OCI-LY3 (cell line): Measurements from ENCODE around the gene MALAT1.

ENCODE experiments used
- H2AFZ ChIP-seq: fragments of 200-600, 300-600 bp; shearing (Covaris generic); 2 replicates; pipeline ENCODE4 v1.6.0; 2014; ENCODE audit warnings: antibody characterized with exemption, low read depth, low read length
- H3K27ac ChIP-seq: fragments of 200-600, 300-600 bp; sonication (generic); 2 replicates; pipeline ENCODE4 v1.5.1; 2014; ENCODE audit warnings: mild to moderate bottlenecking, low read length, moderate library complexity, mixed read lengths
- H3K27me3 ChIP-seq: fragments of 200-600, 300-600 bp; sonication (generic); 2 replicates; pipeline ENCODE4 v1.6.1; 2014; ENCODE audit warnings: low read depth, low read length, mixed read lengths
- H3K36me3 ChIP-seq: fragments of 200-600, 300-600 bp; sonication (generic); replicated peaks from 2 replicates; pipeline ENCODE3; 2014; ENCODE audit warnings: low read depth, low read length, mixed read lengths
- H3K4me1 ChIP-seq: fragments of 300-600, 200-600 bp; sonication (generic); 2 replicates; pipeline ENCODE4 v1.6.1; 2014; ENCODE audit warnings: low read length, mixed read lengths
- H3K4me2 ChIP-seq: fragments of 200-600, 300-600 bp; sonication (generic); 2 replicates; pipeline ENCODE4 v1.6.1; 2014; ENCODE audit warnings: low read length, mixed read lengths
- H3K4me3 ChIP-seq: fragments of 300-600, 200-600 bp; sonication (generic); 2 replicates; pipeline ENCODE4 v1.5.1; 2014; ENCODE audit warnings: antibody characterized with exemption, mild to moderate bottlenecking, low read length, moderate library complexity
- H3K79me2 ChIP-seq: fragments of 300-600, 200-600 bp; shearing (Covaris generic); 2 replicates; pipeline ENCODE4 v1.6.1; 2014; ENCODE audit warnings: mild to moderate bottlenecking, low read length, mixed read lengths
- H3K9ac ChIP-seq: fragments of 300-600, 200-600 bp; shearing (Covaris generic); 2 replicates; pipeline ENCODE4 v1.6.0; 2014; ENCODE audit warnings: mild to moderate bottlenecking, low read length, moderate library complexity
- H3K9me3 ChIP-seq: fragments of 200-600, 300-600 bp; shearing (Covaris generic); 2 replicates; pipeline ENCODE4 v1.6.1; 2014; ENCODE audit warnings: low read length, mixed read lengths; ENCODE audit not compliant: insufficient read depth
- H4K20me1 ChIP-seq: fragments of 200-600, 300-600 bp; sonication (generic); 2 replicates; pipeline ENCODE4 v1.6.1; 2016; ENCODE audit warnings: low read length, mixed read lengths; ENCODE audit not compliant: insufficient read depth
- EZH2phosphoT487 ChIP-seq: fragments of 200-600 bp; shearing (Covaris generic); IDR thresholded peaks from 2 replicates; pipeline ENCODE4 v1.6.1; 2018; ENCODE audit warnings: antibody characterized with exemption, mixed run types, low read depth
- TF ChIP-seq, protein P1 (sequence below): fragments of 200-600, 300-600 bp; sonication (generic); IDR thresholded peaks from 2 replicates; pipeline ENCODE4 v1.5.1; 2014; ENCODE audit warnings: antibody characterized with exemption, low read length, low read depth

MALAT1 gene

DNA sequence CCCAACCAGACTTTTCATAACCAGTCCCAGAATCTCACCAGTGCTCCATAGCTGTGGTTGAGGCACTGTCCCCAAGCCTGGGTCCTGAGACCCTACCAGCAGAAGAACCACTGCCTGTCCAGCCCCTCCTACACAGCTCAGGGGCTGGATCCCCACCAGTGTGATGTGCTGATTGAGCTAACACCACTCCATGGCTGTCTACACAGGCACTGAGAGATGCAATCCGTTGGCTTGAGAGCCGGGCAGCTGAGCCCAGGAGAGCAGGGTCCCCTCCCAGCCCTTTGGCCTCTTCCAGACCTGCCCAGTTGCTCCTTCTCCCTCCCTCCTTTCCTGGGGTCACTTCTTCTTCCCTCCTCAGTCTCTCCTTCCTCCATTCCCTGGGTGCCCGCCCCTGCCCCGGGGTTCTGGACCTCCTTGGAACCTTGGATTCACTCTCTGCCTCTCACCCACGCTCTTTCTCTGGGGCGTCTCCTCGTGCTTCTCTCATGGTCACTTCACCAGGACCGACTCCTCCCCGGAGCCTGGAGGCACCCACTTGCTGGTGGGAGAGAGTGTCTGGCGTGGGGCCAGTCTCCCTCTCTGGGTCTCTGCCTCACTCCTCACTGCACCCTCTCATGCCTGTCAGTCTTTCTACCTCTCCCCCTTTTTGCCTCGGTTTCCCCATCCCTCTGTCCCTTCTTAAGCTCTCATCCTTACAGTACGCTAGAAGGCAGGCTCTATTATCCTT lies 25.3 kb downstream of the MALAT1 start:
- peak overlapping the region; percentile 55 for H3K27ac ChIP-seq
- TF ChIP-seq, protein P1, sequence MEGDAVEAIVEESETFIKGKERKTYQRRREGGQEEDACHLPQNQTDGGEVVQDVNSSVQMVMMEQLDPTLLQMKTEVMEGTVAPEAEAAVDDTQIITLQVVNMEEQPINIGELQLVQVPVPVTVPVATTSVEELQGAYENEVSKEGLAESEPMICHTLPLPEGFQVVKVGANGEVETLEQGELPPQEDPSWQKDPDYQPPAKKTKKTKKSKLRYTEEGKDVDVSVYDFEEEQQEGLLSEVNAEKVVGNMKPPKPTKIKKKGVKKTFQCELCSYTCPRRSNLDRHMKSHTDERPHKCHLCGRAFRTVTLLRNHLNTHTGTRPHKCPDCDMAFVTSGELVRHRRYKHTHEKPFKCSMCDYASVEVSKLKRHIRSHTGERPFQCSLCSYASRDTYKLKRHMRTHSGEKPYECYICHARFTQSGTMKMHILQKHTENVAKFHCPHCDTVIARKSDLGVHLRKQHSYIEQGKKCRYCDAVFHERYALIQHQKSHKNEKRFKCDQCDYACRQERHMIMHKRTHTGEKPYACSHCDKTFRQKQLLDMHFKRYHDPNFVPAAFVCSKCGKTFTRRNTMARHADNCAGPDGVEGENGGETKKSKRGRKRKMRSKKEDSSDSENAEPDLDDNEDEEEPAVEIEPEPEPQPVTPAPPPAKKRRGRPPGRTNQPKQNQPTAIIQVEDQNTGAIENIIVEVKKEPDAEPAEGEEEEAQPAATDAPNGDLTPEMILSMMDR = no peak
- no peak for TF ChIP-seq EZH2phosphoT487
- 0 out of 2 replicates have a peak, but pooled peaks cover 3% of the 10 kb centered on the region for H4K20me1 ChIP-seq
- H3K27me3 ChIP-seq = no peaks in the 10 kb centered on the region
- peak overlapping the region; percentile 71 for H3K4me3 ChIP-seq
- H3K4me1 ChIP-seq = peaks cover 37% of the 10 kb centered on the region
- H2AFZ ChIP-seq = no peak overlapping the region
- peak overlapping the region; percentile 88 for H3K4me2 ChIP-seq
- no peaks in the 10 kb centered on the region for H3K9me3 ChIP-seq
- peaks cover 16% of the 10 kb centered on the region for H3K36me3 ChIP-seq
- H3K9ac ChIP-seq = peak overlapping the region; percentile 39
- peaks cover 15% of the 10 kb centered on the region for H3K79me2 ChIP-seq

DNA sequence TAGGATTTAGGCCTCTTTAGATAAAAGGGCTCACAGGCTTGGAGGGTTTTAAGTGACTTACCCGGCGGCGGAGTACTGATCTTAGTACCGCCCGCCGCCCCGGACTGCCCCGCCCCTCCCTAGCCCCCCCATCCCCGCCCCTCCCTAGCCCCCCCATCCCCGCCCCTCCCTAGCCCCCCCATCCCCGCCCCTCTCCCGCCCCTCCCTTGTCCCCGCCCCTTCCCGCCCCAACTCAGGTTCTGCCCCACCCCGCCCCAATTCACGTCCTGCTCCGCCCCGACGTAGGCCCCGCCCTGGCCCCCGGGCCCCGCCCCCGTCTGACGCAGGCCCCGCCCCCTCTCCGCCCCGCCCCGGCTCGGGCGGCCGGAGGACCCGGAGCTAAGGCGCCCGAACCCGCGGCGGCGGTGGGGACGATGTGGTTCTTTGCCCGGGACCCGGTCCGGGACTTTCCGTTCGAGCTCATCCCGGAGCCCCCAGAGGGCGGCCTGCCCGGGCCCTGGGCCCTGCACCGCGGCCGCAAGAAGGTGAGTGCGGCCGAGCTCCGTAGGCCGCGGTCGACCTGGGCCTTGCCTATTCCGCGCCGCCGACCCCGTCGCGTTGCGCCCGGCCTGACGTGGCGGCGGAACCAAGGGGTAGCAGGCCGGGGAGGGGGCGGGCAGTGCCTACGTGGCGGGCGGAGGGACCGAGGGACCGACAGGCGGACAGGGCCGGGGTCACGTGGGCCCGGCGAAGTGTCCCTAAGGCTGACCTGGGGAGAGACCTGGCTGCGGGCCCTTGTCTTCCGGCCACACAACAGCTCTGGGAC lies 26.1 kb downstream of the MALAT1 start, which contains the start of gene SCYL1:
Gene SCYL1 (plus strand): TSS at position 343 of the 805 bp plus-strand sequence. CDS start 71 bp downstream, at position 414.
- no peak for TF ChIP-seq EZH2phosphoT487
- TF ChIP-seq, protein P1 = no peak
- Histone ChIP-seq H4K20me1 (0 out of 2 replicates have a peak, but pooled peaks cover 3% of the 10 kb centered on the region), H3K4me3 (peak within 1 kb of the TSS; percentile 79), H3K36me3 (peaks cover 22% of the 10 kb centered on the region), H3K27me3 (no peaks in the 10 kb centered on the region), H3K9ac (peak within 1 kb of the TSS; percentile 81), H3K79me2 (peaks cover 15% of the 10 kb centered on the region), H3K27ac (peak within 1 kb of the TSS; percentile 55), H3K4me2 (peak within 1 kb of the TSS; percentile 90), H3K9me3 (no peaks in the 10 kb centered on the region), H2AFZ (peak within 1 kb of the TSS; percentile 27; the same call in 1 of the 2 replicates), H3K4me1 (peaks cover 37% of the 10 kb centered on the region)

DNA sequence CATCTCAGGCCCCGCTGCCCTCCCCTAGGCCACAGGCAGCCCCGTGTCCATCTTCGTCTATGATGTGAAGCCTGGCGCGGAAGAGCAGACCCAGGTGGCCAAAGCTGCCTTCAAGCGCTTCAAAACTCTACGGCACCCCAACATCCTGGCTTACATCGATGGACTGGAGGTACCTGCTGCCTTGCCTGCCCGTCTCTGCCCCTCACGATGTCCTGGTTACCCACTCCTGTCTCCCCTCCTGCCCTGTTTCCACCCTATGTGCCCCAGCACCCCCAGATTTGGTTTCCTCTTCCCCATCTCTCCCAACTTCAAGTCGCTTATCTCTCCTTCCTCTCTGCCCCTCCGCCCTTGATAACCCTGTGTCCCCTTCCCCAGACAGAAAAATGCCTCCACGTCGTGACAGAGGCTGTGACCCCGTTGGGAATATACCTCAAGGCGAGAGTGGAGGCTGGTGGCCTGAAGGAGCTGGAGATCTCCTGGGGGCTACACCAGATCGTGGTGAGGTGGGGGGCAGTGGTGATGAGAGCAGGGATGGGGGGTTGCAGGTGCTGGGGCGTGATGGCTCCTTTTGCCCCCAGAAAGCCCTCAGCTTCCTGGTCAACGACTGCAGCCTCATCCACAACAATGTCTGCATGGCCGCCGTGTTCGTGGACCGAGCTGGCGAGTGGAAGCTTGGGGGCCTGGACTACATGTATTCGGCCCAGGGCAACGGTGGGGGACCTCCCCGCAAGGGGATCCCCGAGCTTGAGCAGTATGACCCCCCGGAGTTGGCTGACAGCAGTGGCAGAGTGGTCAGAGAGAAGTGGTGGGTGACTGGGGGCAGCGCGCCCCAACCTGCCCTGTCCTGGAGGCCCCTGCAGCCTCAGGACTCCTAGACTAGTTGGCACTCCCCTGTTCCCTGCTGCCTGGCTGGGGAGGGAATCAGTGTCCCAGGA lies 27.0 kb downstream of the MALAT1 start:
- Histone ChIP-seq H4K20me1 (0 out of 2 replicates have a peak, but pooled peaks cover 3% of the 10 kb centered on the region), H3K79me2 (peaks cover 15% of the 10 kb centered on the region), H3K36me3 (peaks cover 29% of the 10 kb centered on the region), H3K27ac (peak overlapping the region; percentile 45), H3K9me3 (no peaks in the 10 kb centered on the region), H3K4me1 (peaks cover 37% of the 10 kb centered on the region), H3K9ac (peak overlapping the region; percentile 81), H3K4me2 (peak overlapping the region; percentile 90), H3K4me3 (peak overlapping the region; percentile 79), H2AFZ (no peak overlapping the region), H3K27me3 (no peaks in the 10 kb centered on the region)
- TF ChIP-seq, protein P1 = no peak
- no peak for TF ChIP-seq EZH2phosphoT487
